ENCODE measurements around the gene RRP8. TPM values are rescaled to one million over a fixed set of nuclear protein-coding genes. Genes with fewer than 3 reads are reported as not detected.
A peak's percentile ranks its signal among the peaks of the same experiment; 100 is the strongest.

RRP8 gene
- total and polyA plus RNA-seq, 10 donors: 17.0 to 28.4 (median 23.6) TPM

DNA sequence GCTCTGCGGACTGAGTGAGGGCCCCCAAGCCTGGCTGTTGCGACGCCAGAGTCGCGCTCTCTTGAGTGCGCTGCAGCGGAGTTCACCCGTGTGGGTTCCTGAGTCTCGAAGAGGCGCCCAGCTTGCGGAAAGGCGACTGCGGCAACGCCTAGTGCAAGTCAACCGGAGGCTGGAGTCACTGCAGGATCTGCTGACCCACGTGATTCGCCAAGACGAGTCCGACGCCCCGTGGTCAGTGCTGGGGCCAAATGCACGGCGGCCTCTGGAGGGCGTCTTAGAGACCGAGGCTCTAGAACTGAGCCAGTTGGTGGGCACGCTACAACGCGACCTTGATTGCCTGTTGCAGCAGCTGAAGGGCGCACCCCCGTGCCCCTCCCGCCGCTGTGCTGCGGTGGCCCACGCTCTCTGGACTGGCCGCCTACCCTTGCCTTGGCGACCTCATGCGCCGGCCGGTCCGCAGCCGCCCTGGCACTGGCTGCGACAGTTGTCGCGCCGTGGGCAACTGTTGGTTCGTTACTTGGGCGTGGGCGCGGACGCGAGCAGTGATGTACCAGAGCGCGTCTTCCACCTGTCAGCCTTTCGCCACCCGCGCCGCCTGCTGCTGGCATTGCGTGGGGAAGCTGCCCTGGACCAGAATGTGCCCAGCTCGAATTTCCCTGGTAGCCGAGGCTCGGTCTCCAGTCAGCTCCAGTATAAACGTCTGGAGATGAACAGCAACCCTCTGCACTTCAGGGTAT is 32.6 kb downstream of the RRP8 start:
- Histone ChIP-seq H3K36me3 (peaks cover 0 to 23% (median 0%) of the 10 kb centered on the region in 6 donors), H3K27ac (no peak overlapping the region), H3K4me3 (no peak overlapping the region), H3K4me1 (peaks cover 0 to 12% (median 6%) of the 10 kb centered on the region in 6 donors), H3K27me3 (replicated peaks in 1 of 7) (no peaks in the 10 kb centered on the region), H3K9me3 (no peaks in the 10 kb centered on the region)
- intact Hi-C loops (cut with DNase I; ENCODE audit: low total_unique reads): no loop called here
- TF ChIP-seq POLR2AphosphoS5 (IDR thresholded peaks at IDR 0.05): peak in 1 of 3 donors; percentile 39
- no peak for TF ChIP-seq POLR2A (IDR thresholded peaks at IDR 0.05)
- TF ChIP-seq, protein P1, sequence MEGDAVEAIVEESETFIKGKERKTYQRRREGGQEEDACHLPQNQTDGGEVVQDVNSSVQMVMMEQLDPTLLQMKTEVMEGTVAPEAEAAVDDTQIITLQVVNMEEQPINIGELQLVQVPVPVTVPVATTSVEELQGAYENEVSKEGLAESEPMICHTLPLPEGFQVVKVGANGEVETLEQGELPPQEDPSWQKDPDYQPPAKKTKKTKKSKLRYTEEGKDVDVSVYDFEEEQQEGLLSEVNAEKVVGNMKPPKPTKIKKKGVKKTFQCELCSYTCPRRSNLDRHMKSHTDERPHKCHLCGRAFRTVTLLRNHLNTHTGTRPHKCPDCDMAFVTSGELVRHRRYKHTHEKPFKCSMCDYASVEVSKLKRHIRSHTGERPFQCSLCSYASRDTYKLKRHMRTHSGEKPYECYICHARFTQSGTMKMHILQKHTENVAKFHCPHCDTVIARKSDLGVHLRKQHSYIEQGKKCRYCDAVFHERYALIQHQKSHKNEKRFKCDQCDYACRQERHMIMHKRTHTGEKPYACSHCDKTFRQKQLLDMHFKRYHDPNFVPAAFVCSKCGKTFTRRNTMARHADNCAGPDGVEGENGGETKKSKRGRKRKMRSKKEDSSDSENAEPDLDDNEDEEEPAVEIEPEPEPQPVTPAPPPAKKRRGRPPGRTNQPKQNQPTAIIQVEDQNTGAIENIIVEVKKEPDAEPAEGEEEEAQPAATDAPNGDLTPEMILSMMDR (IDR thresholded peaks at IDR 0.05 in 8 of 11, conservative IDR thresholded peaks at IDR 0.05 in 3 of 11): no peak
- no peak for DNase-seq
- WGBS, 5 donors: 82 to 97% (median 91%) methylated on average over 44 to 62 of the region's 62 CpGs

DNA sequence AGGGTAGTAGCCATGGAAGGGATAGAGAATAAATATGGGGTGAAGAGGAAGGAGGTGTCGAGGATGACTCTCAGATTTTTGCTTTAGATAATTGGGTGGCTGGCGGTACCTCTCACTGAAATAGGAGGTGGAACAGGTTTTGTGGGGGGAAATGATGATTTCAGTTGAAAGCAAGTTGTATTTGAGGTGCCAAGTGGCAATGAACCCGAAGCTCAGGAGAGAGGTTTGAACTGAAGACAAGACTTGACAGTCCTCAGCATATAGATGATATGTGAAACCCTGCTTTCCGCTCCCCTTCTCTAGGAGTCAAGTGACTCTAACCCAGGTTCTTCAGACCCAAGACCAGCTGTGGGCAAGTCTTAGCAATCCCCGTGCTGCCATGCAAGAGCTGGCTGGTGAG is 33.7 kb downstream of the RRP8 start:
- Histone ChIP-seq H3K27ac (no peak overlapping the region), H3K4me3 (no peak overlapping the region), H3K9me3 (no peaks in the 10 kb centered on the region), H3K27me3 (replicated peaks in 1 of 7) (no peaks in the 10 kb centered on the region), H3K36me3 (peaks cover 0 to 25% (median 0%) of the 10 kb centered on the region in 6 donors), H3K4me1 (peaks cover 0 to 12% (median 6%) of the 10 kb centered on the region in 6 donors)
- intact Hi-C loops (cut with DNase I; ENCODE audit: low total_unique reads): no loop called here
- TF ChIP-seq POLR2AphosphoS5 (IDR thresholded peaks at IDR 0.05) (no peak), POLR2A (IDR thresholded peaks at IDR 0.05) (no peak)
- TF ChIP-seq, protein P1 (IDR thresholded peaks at IDR 0.05 in 8 of 11, conservative IDR thresholded peaks at IDR 0.05 in 3 of 11): no peak
- DNase-seq: no peak
- WGBS, 5 donors: 81 to 97% (median 88%) methylated on average over 5 of the region's 5 CpGs

DNA sequence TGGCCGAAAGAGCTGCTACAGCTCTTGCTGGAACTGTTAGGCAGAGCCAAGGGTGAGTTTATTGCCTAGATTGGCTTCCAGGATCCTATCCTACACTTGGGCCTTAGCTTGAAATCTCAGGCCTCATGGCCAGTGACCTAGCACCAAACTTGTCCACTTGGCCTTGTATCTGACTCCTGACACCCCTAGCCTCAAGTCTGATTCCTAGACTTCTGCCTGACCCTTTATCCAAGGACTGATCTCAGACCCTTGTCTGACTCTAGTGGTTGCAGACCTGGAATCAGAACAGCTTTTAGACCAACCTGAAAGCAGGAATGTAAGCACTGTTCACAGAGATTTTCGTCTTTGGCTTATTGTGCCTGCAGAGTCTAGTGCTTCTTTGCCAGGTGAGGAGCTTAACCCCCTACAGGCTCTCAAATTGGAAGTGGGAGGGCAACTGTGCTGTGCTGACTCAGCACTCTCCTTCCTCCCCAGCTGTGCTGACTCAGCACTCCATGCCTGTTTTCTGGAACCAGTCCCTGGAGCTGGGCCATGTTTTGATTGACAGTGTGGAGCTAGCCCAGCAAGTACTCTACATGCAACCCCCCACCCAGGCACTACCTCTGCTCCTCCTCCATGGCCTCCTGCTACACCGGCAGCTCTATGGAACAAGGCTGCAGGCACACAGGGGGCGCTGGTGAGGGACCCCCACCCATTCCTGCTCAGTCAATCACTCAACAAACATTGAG is 35.1 kb downstream of the RRP8 start:
- no peak for DNase-seq
- Histone ChIP-seq H3K9me3 (no peaks in the 10 kb centered on the region), H3K27me3 (replicated peaks in 1 of 7) (no peaks in the 10 kb centered on the region), H3K27ac (no peak overlapping the region), H3K36me3 (peaks cover 0 to 37% (median 0%) of the 10 kb centered on the region in 6 donors), H3K4me3 (no peak overlapping the region), H3K4me1 (peaks cover 0 to 18% (median 8%) of the 10 kb centered on the region in 6 donors)
- WGBS, 5 donors: 52 to 73% (median 71%) methylated on average over 4 of the region's 4 CpGs
- intact Hi-C loops (cut with DNase I; ENCODE audit: low total_unique reads): no loop called here
- TF ChIP-seq POLR2AphosphoS5 (IDR thresholded peaks at IDR 0.05) (peak in 2 of 3 donors; percentile 60 to 80), POLR2A (IDR thresholded peaks at IDR 0.05) (no peak)
- TF ChIP-seq, protein P1 (IDR thresholded peaks at IDR 0.05 in 8 of 11, conservative IDR thresholded peaks at IDR 0.05 in 3 of 11): no peak

DNA sequence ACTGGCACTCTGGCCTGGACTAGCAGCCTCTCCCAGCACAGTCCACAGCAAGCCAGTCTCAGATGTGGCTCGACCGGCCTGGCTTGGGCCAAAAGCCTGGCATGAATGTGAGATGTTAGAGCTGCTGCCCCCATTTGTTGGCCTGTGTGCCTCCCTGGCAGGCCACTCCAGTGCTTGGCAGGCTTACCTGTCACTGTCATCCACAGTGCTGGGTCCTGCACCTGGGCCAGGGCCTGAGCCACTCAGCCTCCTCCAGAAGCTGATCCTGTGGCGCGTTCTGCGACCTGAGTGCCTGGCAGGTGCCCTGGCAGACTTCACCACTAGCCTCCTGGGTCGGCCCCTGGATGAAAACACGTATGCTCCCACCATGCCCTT is 36.1 kb downstream of the RRP8 start:
- Histone ChIP-seq H3K9me3 (no peaks in the 10 kb centered on the region), H3K4me1 (peaks cover 0 to 19% (median 8%) of the 10 kb centered on the region in 6 donors), H3K27ac (no peak overlapping the region), H3K36me3 (peaks cover 0 to 40% (median 0%) of the 10 kb centered on the region in 6 donors), H3K27me3 (replicated peaks in 1 of 7) (no peaks in the 10 kb centered on the region), H3K4me3 (no peak overlapping the region)
- TF ChIP-seq POLR2A (IDR thresholded peaks at IDR 0.05) (no peak), POLR2AphosphoS5 (IDR thresholded peaks at IDR 0.05) (no peak)
- TF ChIP-seq, protein P1 (IDR thresholded peaks at IDR 0.05 in 8 of 11, conservative IDR thresholded peaks at IDR 0.05 in 3 of 11): no peak
- intact Hi-C loops (cut with DNase I; ENCODE audit: low total_unique reads): no loop called here
- 98 to 100% (median 99%) methylated on average over 7 of the region's 7 CpGs; no CpG with 5 or more reads in 1 of the 5 donors for WGBS, 5 donors
- DNase-seq: no peak
